Hematopoietic multipotent progenitor cell treated with erythropoietin and hydrocortisone succinate and interleukin-3 and kit ligand, for 4 days (in vitro differentiated cells): ENCODE data around the gene TIE1.
A peak's percentile ranks its signal among the peaks of the same experiment; 100 is the strongest.

Source experiments
- DNase-seq: peaks from one replicate; pipeline ENCODE4 v3.0.0-alpha.2; 2015

Gene TIE1

DNA sequence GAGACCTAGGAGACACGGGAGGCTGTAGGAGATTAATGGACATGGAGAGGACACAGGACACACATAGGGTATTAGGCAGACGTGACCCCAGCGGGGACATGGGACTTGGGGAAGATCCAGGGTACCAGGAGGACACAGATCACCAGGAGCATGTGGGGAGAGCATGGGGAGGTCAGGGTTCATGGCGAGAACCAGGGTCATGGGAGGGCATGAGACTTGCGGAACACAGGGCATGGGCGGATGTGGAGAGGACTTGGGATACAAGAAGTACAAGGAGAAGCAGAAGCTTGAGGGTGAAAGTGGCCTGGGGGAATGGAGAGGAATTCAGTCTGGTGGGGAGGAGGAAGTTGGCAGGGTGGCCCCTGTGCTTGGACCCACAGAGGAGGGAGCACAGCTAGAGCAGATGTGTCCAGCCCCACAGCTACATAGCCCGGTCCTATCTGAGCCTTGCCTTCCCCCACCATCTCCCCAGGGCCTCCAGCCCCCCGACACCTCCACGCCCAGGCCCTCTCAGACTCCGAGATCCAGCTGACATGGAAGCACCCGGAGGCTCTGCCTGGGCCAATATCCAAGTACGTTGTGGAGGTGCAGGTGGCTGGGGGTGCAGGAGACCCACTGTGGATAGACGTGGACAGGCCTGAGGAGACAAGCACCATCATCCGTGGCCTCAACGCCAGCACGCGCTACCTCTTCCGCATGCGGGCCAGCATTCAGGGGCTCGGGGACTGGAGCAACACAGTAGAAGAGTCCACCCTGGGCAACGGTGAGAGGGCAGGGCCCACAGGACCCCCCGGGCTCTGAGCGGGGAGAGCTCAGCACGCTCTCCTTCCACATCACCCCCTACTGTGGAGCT is 12.1 kb downstream of the TIE1 start:
- no peak for DNase-seq

DNA sequence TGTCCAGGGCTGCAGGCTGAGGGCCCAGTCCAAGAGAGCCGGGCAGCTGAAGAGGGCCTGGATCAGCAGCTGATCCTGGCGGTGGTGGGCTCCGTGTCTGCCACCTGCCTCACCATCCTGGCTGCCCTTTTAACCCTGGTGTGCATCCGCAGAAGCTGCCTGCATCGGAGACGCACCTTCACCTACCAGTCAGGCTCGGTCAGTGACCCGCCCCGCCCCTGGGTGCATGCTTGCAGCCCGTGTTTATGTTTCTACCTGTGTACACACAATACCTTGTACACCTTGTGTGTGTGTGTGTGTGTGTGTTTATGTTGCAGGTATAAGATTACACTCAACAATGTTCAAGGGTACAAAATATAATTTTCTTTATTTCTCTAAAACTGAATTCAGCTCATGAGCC is 13.0 kb downstream of the TIE1 start:
- DNase-seq: no peak

DNA sequence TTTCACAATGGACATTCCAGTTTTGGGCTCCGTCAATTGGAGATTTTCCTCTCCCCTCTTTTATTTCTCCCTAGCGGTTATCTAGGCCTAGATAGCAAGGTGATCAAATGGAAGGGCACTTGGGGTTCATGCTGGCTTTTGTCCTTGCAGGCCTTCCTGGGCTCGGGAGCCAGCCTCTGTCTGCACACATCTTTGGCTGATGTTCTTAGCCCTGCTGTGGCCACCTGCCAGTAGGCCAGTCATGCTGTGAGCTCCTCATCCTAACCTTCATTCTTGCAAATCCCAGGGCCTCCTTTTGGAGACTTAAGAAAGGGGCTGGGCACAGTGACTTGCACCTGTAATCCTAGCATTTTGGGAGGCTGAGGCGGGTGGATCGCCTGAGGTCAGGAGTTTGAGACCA is 13.5 kb downstream of the TIE1 start:
- no peak for DNase-seq

DNA sequence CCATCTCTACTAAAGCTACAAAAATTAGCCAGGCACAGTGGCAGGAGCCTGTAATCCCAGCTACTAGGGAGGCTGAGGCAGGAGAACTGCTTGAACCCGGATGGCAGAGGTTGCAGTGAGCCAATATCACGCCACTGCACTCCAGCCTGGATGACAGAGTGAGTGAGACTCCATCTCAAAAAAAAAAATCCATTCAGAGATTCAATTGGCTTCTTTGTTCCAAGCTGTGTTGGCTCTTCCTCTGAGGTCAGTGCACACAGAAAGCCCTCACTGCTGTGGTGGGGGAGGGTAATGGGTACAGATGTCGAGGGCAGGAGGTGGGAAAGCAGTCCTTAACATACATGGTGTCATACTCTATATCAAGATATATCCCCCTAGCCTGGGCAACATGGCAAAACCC is 14.7 kb downstream of the TIE1 start:
- no peak for DNase-seq

DNA sequence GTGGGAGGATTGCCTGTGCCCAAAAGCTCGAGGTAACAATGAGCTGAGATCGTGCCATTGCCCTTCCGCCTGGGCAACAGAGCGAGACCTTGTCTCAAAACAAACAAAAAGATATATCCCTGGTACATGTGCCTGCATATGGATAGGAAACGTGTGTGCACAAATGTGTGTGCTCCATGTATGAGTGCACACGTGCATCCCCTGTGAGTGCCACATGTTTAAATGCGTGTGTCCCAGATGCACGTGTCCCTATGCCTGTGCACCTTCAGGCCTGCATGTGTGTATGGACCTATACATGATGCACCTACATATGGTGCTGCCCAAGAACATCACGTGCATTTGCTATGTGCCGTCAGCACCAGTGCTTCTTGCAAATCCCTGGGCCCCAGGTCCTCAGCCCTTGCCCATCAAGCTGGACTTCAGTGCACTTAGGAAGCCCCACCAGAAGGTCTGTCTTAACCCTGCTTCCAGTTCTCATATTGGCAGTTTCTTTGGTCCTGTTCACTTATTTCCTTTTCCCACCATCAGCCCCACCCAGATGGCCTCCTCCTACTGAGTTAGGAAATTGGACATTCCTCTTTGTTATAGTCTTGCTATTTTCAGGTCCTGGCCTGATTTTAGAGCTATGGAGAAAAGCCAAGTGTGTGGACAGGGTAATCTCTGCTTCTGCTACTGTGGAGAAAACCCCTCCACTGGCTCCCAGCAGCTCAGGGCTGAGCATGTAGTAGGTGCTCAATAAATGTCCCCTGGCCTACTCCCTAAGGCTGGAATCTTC is 15.4 kb downstream of the TIE1 start:
- no peak for DNase-seq

DNA sequence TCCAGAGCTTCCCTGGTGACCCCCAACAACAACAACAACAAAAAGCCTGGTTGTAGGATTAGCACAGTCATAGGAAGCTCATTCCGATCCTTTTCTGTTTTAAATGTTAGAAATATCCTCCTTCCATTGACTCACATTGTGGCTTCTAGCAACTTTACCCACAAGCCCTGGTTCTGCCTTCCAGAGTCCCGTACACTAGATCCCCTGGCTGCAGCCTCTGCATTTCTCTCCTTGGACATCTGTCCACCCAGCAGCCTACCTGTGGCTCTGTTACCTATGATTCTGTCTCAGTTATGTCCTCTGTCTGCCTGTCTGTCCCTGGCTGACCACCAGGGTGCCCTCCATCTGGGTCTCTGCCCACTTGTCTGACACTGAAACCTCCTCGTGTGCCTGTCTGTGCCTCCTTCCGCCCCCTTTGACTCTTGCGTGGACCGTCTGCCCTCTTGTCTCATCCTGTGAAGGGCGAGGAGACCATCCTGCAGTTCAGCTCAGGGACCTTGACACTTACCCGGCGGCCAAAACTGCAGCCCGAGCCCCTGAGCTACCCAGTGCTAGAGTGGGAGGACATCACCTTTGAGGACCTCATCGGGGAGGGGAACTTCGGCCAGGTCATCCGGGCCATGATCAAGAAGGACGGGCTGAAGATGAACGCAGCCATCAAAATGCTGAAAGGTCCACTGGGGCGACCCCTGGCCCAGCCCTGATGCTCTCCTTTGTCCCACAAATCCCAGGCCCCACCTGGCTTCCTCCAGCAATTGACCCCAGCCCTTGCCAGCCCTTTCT is 16.1 kb downstream of the TIE1 start:
- no peak for DNase-seq

DNA sequence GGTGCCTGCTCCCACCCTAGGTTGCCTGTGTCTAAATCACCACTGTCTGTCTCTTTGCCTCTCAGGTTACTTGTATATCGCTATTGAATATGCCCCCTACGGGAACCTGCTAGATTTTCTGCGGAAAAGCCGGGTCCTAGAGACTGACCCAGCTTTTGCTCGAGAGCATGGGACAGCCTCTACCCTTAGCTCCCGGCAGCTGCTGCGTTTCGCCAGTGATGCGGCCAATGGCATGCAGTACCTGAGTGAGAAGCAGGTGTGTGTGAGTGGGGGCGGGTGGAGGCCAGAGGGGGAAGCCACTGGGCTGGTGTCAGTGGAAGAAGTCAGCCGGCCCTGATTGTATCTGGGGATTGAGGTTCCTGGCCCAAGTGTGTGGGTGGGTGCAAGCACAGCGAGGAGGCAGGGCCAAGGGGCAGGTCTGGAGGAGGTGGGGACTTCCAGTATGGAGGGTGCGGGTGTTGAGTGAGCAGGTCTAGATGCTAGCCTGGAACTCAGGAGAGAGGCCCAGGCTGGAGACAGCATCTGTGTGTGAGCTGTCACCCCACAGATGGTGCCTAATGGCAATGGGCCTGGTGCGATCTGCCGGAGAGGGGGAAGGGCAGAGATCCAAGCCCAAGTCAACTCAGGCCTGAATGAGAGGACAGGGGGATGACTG is 17.2 kb downstream of the TIE1 start:
- no peak for DNase-seq

DNA sequence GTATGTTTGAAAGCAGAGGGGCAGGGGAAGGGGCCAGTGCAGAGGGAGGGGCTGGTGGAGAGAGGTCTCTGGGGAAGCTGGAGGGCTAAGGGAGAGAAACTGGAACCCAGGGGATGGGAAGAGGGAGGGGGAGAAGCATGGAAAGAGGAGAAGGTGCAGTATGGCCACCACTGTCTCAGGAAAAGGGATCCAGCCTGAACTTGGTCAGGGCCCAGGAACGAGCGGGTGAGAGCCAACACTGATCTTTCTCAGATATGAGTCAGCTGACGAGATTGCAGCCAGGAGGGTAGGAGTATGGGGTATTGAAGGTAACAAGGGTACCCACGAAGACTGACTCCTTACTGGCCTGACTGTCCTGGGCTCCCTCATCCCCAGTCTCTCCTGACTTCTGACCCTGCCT is 18.0 kb downstream of the TIE1 start:
- DNase-seq: no peak

DNA sequence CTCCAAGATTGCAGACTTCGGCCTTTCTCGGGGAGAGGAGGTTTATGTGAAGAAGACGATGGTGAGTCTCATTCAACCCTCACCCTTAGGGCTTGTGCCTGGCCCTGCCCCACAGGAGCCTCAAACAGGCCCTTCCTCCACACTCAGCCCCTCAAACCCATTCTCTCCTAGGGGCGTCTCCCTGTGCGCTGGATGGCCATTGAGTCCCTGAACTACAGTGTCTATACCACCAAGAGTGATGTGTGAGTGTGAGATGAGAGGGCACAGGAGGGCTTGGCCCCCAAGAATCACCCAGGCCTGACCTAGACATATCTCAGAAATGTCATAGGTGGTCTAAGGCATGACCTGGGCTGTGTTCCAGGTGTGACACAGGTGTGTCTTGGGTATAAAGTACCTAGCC is 18.5 kb downstream of the TIE1 start:
- no peak for DNase-seq

DNA sequence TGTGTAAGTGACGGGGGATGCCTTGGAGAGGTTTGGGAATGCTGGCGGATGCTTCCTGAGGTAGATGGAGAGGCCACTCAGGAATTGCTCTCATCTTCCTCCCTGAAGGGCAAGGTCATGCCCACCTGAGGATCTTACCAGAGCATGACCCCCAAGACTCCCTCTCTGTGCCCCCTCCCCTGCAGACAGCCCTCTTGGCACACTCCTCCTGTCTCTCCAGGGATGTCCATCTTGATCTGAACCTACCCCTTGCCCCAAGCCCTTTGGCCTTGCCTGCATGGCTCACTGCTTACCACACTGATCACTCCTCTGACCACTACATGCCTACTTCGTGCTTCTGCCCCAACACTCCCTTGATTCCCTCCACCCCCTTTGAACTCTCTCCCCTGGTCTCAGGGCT is 19.0 kb downstream of the TIE1 start:
- DNase-seq: no peak

DNA sequence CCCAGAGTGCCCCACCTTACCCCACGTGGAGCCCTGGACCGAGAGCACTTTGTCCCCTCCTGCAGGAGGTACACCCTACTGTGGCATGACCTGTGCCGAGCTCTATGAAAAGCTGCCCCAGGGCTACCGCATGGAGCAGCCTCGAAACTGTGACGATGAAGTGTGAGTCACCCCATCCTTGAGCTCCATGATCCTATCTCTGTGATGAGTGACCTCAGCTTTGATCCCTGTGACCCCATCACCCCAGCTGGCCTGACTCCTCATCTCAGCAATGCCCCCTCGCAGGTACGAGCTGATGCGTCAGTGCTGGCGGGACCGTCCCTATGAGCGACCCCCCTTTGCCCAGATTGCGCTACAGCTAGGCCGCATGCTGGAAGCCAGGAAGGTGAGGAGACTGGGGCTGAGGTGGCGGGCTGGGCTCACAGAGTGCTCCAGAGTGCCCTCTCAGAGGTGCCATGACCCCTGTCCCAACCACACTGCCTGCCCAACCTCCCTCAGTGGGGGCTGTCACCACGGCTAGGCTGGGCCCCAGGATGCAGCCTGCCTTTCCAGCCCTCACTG is 20.6 kb downstream of the TIE1 start:
- no peak for DNase-seq

DNA sequence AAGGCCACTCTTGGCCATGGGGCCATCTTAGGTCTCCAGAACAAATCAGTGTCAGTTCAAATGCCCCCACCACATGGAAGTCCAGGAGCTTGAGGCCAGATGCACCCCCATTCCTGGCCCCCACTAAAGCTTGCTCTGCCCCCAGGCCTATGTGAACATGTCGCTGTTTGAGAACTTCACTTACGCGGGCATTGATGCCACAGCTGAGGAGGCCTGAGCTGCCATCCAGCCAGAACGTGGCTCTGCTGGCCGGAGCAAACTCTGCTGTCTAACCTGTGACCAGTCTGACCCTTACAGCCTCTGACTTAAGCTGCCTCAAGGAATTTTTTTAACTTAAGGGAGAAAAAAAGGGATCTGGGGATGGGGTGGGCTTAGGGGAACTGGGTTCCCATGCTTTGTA is 21.7 kb downstream of the TIE1 start:
- no peak for DNase-seq

DNA sequence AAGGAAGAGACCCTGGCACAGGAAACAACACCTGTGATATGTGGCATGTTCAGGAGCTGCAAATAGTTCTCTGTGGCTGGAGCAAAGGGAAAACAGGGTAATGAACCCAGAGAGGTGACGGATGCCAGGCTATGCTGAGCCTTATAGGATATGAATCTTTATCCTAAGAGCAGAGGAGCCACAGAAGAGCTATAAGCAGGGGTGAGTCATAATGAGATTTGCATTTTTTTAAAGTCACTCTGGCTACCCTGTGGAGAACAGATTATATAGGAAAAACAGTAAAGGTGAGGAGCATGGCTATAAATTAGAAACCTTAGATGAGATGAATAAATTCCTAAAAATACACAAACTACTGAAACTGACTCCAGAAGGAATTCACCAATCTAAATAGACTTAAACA is 24.0 kb downstream of the TIE1 start:
- DNase-seq: no peak

DNA sequence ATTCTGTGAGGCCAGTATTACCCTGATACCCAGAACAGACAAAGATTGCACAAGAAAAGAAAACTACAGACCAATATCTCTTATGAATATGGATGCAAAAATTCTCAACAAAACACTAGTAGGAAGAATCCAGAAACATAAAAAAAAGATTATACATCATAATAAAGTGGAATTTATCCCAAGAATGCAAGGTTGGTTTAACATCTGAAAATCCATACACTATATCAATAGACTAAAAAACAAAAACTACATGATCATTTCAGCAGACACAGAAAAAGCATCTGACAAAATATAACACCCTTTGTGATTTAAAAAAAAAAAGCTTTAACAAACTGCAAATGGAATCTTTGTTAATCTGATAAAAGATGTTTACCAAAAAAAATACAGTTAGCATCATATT is 24.6 kb downstream of the TIE1 start:
- no peak for DNase-seq

DNA sequence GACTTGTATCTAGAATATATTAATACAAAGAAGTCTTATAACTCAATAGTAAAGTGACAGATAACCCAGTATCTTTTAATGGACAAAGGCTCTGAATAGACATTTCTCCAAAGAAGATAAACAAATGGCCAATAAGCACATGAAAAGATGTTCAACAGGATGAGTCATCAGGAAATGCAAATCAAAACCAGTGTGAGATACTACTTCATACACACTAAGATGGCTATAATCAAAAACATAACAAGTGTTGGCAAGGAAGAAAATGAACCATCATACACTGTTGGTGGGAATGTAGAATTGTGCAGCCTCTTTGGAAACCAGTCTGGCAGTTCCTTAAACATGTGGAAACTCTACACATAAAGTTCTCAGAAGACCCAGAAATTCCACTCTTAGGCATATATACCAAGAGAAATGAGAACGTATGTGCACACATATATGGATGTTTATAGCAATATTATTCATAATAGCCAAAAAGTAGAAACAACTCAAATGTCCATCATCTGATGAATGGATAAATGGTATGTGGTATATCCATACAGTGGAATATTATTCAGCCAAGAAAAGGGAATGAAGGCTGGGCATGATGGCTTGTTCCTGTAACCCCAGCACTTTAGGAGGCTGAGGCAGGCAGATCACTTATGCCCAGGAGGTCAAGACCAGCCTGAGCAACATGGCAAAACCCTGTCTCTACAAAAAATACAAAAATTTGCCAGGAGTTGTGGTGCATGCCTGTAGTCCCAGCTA is 26.9 kb downstream of the TIE1 start:
- no peak for DNase-seq

DNA sequence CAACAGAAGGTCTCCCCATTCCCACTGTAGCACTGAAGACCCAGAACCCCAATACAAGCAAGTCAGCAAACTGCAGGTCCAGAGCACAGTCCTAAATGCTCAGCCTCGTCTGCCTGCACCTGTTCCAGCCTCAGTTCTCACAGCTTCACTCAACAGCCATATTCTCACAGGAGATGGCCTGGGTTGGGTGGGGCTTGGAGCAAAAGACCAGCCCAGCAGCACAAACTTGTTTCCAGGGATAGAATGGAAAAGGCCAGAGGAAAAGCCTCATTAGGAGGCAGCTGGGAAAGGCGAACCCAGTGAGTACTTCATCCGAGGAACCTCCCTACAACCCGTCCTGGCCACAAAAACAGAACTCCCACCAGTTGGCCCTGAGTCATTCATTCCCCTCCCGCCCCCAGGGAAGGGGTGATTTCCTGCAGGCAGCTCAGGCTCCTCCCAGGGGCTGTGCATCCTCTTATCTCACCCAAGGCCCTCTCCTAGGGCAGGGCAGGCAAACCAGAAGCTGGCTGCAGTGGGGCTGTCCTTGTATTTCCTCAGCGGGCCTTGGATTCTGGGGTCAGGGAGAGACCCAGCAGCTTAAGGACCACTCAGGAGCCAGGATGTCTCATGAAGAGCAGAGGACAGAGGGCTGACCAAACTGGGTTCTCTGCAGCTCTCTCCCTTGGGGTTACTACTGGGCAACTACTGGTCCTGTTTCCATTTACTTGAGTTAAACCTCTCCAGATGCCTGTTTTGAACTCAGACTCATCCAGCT is 29.4 kb downstream of the TIE1 start:
- peak; percentile 96 for DNase-seq

DNA sequence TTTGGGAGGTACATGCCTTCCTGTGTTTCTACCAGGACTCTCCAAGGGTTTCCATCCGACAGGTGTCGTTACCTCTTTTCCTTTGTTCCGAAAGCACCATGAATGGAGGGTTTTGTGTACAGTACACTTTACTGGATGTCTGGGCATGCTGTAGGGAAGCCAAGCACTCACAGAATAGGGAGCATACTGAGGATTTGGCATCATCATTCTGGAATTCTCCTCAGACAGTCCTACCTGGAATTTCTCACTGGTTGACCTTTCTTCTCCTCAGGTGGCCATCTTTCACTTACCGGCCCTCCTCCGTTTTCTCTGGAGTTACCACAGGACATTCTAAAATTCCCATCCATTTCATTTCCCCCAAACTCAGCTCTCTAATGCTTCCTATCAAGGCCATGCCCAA is 30.9 kb downstream of the TIE1 start:
- DNase-seq: no peak

DNA sequence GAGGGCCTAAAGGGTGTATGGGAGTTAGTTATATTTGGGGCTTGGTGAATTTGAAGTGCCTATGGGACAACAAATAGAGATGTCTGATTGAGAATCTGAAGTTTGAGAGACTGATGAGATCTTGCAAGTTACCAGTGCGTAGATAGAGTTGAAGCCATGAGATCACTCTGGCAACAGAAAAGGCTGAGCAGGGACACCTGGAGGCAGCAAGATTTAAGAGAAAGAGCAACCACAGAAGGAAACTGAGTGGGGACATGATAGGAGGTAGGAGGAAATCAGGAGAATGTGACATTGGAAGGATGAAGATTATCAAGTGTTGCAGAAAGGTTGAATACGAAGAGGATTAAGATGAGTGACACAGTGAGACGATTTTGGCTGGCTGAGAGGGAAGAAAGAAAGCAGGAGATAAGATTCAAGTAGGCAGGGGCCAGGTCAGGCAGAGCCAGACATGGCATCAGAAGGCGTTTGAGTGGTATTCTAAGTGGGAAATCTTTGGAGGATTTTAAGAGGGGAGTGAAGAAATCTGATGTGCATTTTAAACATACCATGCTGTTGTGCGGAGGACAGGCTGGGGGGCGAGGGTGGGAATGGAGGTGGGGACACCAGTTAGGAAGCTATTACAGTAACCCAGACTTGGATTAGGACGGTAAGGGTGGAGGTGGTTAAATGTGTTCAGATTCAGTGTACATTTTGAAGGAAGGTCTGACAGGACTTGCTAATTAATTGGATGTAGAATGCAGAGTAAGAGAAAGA is 33.8 kb downstream of the TIE1 start:
- peak; percentile 19 for DNase-seq

DNA sequence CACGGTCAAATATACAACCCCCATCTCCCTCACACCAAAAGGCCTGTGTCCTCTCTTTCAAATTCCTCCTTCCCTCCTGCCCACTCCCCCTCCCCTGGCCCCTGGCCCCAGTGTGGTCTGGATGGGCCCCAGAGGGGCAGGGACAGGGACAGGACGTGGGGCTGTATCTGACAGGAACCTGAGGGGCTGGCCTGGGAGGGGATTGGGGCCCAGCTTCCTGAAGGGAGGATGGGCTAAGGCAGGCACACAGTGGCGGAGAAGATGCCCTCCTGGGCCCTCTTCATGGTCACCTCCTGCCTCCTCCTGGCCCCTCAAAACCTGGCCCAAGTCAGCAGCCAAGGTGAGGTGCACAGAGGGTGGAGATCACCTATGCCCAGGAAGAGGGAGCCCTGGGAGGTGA is 36.8 kb downstream of the TIE1 start, which contains the start of gene MPL:
Gene MPL, plus strand, starts transcription at position 231 of the 400 bp plus-strand sequence. Its CDS starts 31 bp downstream, at position 262.
- DNase-seq: peak; percentile 50

DNA sequence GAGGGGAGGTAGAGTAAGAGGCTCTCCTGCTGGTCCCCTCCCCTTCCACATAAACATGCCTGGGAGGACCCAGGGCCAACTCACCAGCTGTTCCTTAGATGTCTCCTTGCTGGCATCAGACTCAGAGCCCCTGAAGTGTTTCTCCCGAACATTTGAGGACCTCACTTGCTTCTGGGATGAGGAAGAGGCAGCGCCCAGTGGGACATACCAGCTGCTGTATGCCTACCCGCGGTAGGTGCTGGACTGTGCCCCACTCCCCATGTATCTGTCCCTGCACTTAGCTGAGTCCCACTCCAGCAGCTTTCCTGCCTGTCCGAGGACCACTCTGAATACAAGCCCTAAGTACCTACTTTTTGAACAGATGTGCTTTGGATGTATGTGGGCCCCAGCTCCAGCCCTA is 37.2 kb downstream of the TIE1 start:
- no peak for DNase-seq
